Right forelimb (tissue), 1 donor: ENCODE data around the gene ARHGAP24.

Experiments used
- DNase-seq: peaks from one replicate; pipeline ENCODE4 v3.0.0-alpha.2; 2018

ARHGAP24 gene

GRCh38 chr4:85708468-85708867, 233.5 kb downstream of the ARHGAP24 start:
- DNase-seq = no peak

- DNase-seq = no peak
These were observed 238.1 kb downstream of the ARHGAP24 start for GRCh38 chr4:85713005-85713404.

DNA sequence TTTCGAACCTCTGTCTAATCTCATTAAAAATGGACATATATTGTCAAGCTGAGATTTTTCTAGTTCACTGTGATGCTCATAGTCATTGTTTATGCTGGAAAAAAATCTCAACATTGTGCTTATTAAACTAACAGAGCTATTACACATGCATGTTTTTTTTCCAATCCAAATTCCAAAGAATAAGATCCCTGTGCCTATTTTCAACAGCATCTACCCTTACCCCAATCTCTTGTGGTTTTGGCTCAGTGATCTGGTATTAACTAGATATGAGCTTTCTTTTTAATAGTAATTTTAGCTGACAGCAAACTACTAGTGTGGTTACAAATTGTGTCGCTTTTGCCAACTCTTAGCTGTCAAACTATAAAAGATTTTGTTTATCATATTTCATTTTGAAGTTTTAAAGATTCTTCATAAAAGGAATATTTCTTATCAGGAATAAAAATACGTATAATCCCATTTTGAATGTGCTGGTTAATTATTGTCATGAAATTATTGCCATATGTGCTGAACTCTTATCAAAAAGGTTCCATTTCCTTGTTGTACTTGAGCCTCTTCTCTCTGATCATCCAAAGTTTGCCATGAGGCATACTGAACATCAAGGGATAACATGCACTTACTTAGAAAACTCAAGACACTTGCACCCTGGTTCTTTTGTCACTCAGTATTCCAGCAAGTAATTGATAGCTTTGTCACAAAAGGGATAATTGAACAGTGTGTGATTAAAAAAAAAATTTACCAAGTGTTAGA, 241.2 kb downstream of the ARHGAP24 start:
- no peak for DNase-seq

GRCh38 chr4:85717351-85717750, 242.4 kb downstream of the ARHGAP24 start:
- DNase-seq = no peak

DNA sequence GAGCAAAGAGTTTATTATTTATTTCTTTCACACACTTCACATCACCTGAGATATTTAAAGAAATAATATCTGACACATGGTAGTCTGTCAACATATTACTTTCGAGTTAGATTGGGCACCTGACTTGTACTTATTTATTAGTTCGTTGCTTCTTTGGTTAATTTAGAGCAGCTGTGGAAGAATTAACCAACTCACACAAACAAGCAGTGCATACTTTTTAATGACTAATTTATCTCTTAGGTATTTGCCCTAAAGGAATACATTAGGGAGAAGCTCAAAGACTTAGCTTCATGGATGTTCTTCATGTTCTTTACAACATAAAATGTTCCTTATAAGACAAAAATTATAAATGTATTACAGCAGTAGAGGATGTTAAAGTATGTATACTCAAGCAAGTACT, 242.9 kb downstream of the ARHGAP24 start:
- DNase-seq = no peak

- no peak for DNase-seq
These were observed 245.8 kb downstream of the ARHGAP24 start for GRCh38 chr4:85720735-85721134.

DNA sequence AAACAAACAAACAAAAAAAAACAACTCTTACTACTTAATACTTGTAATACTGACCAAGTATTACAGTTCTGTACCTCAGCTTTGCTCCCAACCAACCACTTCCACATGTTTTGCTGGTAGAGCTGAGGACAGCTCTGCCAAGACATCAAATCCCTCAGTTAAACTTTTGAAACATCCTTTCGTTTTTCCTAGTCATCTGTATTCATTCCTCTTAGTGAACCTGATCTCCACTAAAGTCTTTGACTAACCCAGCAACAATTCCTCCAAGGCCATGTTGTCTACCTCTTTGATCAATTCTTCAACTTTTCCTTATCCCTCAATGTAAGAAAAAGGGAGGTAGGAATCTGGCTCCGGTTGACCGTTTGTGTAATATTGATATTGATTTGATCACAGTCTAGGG, 247.5 kb downstream of the ARHGAP24 start:
- no peak for DNase-seq

GRCh38 chr4:85722807-85723206, 247.9 kb downstream of the ARHGAP24 start:
- no peak for DNase-seq

- no peak for DNase-seq
These were observed 250.0 kb downstream of the ARHGAP24 start for GRCh38 chr4:85724791-85725563.

GRCh38 chr4:85725721-85726170, 250.8 kb downstream of the ARHGAP24 start:
- DNase-seq = peak; percentile 50

- DNase-seq = no peak
These were observed 251.6 kb downstream of the ARHGAP24 start for GRCh38 chr4:85726555-85726954.

DNA sequence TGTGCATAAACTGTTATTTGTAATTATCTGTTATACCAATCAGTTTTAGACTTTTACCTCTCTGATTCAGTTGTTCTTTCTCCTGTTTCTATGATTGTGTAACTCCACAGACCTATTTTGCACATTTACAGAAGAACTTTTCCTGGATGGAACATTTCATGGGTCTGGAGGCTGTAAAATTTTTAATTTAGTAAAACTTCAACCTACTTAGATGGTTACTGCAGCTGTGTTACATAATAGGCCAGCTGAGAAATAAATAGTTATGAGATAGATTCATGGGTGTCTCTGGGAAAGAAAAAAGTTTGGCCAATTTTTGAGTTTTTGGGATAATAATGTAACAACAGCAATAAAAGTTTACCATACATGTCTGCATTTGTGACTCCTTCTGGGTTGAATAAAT, 253.5 kb downstream of the ARHGAP24 start:
- DNase-seq = no peak

- DNase-seq = no peak
These were observed 257.2 kb downstream of the ARHGAP24 start for GRCh38 chr4:85732124-85732523.

- DNase-seq = no peak
These were observed 258.8 kb downstream of the ARHGAP24 start for GRCh38 chr4:85733798-85734197.

- DNase-seq = no peak
These were observed 259.5 kb downstream of the ARHGAP24 start for GRCh38 chr4:85734424-85734831.

DNA sequence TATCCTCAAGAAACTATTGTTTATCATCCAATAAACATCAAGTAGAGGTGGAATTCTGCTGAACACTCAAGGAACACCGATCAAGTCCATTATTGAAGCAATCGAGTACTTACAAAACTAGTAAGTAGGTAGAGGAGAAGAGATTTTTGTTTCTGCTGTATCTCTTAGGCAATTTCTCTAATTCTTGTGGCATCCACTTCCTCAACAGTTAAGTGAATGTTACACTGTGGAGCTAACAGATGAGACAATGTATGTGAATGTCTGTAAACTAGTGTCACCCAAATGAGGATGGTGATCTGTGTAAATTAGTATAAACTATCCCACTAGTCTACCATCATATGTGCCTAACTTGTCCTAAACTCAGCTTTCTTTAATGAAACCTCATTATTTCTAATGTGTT, 261.6 kb downstream of the ARHGAP24 start:
- no peak for DNase-seq

GRCh38 chr4:85737254-85737653, 262.3 kb downstream of the ARHGAP24 start:
- no peak for DNase-seq

- no peak for DNase-seq
These were observed 263.8 kb downstream of the ARHGAP24 start for GRCh38 chr4:85738721-85739120.

- no peak for DNase-seq
These were observed 265.5 kb downstream of the ARHGAP24 start for GRCh38 chr4:85740431-85740861.

DNA sequence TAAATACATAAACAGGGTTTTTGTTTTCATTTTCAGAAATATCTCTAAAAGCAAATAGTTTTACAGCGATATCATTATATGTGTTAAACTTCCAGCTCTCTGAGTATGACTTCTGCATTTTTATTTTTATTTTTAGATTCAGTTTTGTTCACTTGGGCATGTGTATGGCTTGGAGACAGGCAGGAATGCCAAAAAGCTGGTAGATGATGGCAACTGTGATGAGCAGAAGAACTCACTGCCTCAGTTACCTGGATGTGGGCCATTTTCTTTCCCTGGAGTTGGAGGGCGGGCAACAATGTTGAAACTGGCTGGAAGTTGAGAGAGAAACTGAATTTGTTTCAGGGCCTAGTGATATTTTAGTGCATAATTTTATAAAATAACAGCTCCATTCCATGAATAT, 266.4 kb downstream of the ARHGAP24 start:
- no peak for DNase-seq

GRCh38 chr4:85741921-85742591, 267.1 kb downstream of the ARHGAP24 start:
- no peak for DNase-seq

DNA sequence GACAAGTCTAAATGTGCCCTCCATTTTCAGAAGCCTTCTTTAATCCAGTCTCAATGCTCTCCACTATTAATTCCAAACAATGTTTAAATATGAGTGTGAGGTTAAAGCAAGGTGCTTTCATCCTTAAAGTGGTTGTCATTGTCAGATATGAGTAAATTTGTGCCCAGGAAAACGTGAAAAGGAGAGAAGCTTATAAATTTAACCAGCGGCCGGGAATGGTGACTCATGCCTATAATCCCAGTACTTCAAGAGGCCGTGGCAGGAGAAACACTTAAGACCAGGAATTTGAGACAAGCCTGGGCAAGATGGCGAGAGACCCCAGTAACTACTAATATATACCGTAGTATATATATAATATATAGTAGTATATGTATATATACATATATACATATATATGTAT, 270.0 kb downstream of the ARHGAP24 start:
- no peak for DNase-seq

- no peak for DNase-seq
These were observed 271.0 kb downstream of the ARHGAP24 start for GRCh38 chr4:85745939-85746338.
